ENCODE measurements around the gene HOXC6.

Gene HOXC6

DNA sequence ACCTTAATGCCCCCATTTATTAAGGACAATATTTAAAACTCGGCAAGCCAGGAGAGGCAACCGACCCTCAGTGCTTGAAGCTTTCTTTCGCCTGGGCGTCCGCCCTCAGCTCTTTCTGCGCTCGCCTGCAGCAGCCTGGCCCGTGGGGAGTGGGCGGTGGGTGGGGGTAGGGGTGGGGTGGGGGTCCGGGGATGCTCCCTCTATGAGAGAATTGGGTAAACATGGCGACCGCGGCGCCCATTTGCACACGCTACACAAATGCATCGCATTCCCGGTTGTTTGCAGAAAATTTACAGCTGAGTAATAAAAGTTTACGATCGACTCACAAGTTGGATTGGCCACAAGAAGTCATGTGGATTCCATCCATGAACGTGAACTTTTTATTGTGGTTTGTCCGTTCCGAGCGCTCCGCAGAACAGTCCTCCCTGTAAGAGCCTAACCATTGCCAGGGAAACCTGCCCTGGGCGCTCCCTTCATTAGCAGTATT, 11.7 kb upstream of the HOXC6 start:
- no peaks in the 10 kb centered on the region for H3K79me1 ChIP-seq (replicated peaks; ENCODE audit: low read length, poor library complexity, severe bottlenecking)
- peak overlapping the region; percentile 63 for H2BK15ac ChIP-seq (ENCODE audit: low read depth, poor library complexity, severe bottlenecking)
- H4K91ac ChIP-seq (ENCODE audit: low read length), result peak overlapping the region; percentile 95
- H3K27ac ChIP-seq (ENCODE audit: low read length, poor library complexity, severe bottlenecking), result peak overlapping the region; percentile 98
- no peak overlapping the region for H2BK12ac ChIP-seq (ENCODE audit: low read length in 2 of 2)
- peaks cover 26% of the 10 kb centered on the region for H3K4me1 ChIP-seq (ENCODE audit: control insufficient read depth, insufficient read depth, low read depth, low read length)
- H3K9me3 ChIP-seq (ENCODE audit: control insufficient read depth, low read length), result no peaks in the 10 kb centered on the region
- peak overlapping the region in 1 of 2 experiments; percentile 52 for H3K4ac ChIP-seq (ENCODE audit: low read depth in 1 of 2, low read length in 2 of 2)
- H2BK5ac ChIP-seq (ENCODE audit: low read depth, low read length, poor library complexity, severe bottlenecking), result peak overlapping the region; percentile 60
- peak overlapping the region; percentile 63 for H3K4me2 ChIP-seq (ENCODE audit: low read length, poor library complexity, severe bottlenecking)
- no peak overlapping the region for H3K14ac ChIP-seq (ENCODE audit: low read length in 2 of 2)
- under 1% methylated on average over 19 of the region's 25 CpGs for WGBS
- peak; percentile 93 for DNase-seq
- H3K23ac ChIP-seq (ENCODE audit: low read length in 2 of 2), result no peak overlapping the region
- no peak overlapping the region for H4K8ac ChIP-seq (ENCODE audit: low read length)
- no peaks in the 10 kb centered on the region for H3K27me3 ChIP-seq (ENCODE audit: control insufficient read depth in 1 of 2, insufficient read depth in 1 of 2, low read length in 2 of 2)
- no peak overlapping the region for H2AFZ ChIP-seq (ENCODE audit: low read depth, low read length)
- H2AK5ac ChIP-seq (ENCODE audit: low read length, severe bottlenecking), result no peak overlapping the region
- H3K18ac ChIP-seq (ENCODE audit: low read depth in 1 of 2, low read length in 2 of 2), result peak overlapping the region; percentile 5 to 91
- H3K4me3 ChIP-seq (ENCODE audit: insufficient read depth in 1 of 2, low read depth in 1 of 2, low read length in 2 of 2), result peak overlapping the region in 1 of 2 experiments; percentile 91
- no peaks in the 10 kb centered on the region for H3K36me3 ChIP-seq (ENCODE audit: control insufficient read depth in 1 of 2, insufficient read depth in 2 of 2, low read depth in 1 of 2, low read length in 2 of 2)
- peak overlapping the region; percentile 96 for H3K9ac ChIP-seq (ENCODE audit: low read length)
- H2BK120ac ChIP-seq (ENCODE audit: low read depth, low read length), result peak overlapping the region; percentile 45

GRCh38 chr12:54017027-54017788, 11.0 kb upstream of the HOXC6 start:
- peak overlapping the region; percentile 56 for H2BK120ac ChIP-seq (ENCODE audit: low read depth, low read length)
- H3K9ac ChIP-seq (ENCODE audit: low read length), result peak overlapping the region; percentile 96
- peak overlapping the region; percentile 98 for H3K27ac ChIP-seq (ENCODE audit: low read length, poor library complexity, severe bottlenecking)
- H3K27me3 ChIP-seq (ENCODE audit: control insufficient read depth in 1 of 2, insufficient read depth in 1 of 2, low read length in 2 of 2), result no peaks in the 10 kb centered on the region
- H3K4ac ChIP-seq (ENCODE audit: low read depth in 1 of 2, low read length in 2 of 2), result peak overlapping the region; percentile 68 to 88
- H3K36me3 ChIP-seq (ENCODE audit: control insufficient read depth in 1 of 2, insufficient read depth in 2 of 2, low read depth in 1 of 2, low read length in 2 of 2), result no peaks in the 10 kb centered on the region
- H4K8ac ChIP-seq (ENCODE audit: low read length), result peak overlapping the region; percentile 66
- H2AFZ ChIP-seq (ENCODE audit: low read depth, low read length), result no peak overlapping the region
- peak overlapping the region; percentile 19 for H2BK15ac ChIP-seq (ENCODE audit: low read depth, poor library complexity, severe bottlenecking)
- peak overlapping the region; percentile 54 to 91 for H3K4me3 ChIP-seq (ENCODE audit: insufficient read depth in 1 of 2, low read depth in 1 of 2, low read length in 2 of 2)
- H3K9me3 ChIP-seq (ENCODE audit: control insufficient read depth, low read length), result no peaks in the 10 kb centered on the region
- under 1% methylated on average over 20 of the region's 24 CpGs for WGBS
- H3K14ac ChIP-seq (ENCODE audit: low read length in 2 of 2), result no peak overlapping the region
- peak overlapping the region; percentile 75 for H4K91ac ChIP-seq (ENCODE audit: low read length)
- peak overlapping the region; percentile 49 for H2AK5ac ChIP-seq (ENCODE audit: low read length, severe bottlenecking)
- peaks cover 30% of the 10 kb centered on the region for H3K4me1 ChIP-seq (ENCODE audit: control insufficient read depth, insufficient read depth, low read depth, low read length)
- H2BK12ac ChIP-seq (ENCODE audit: low read length in 2 of 2), result peak overlapping the region in 1 of 2 experiments; percentile 12
- peak overlapping the region; percentile 49 for H3K4me2 ChIP-seq (ENCODE audit: low read length, poor library complexity, severe bottlenecking)
- H3K23ac ChIP-seq (ENCODE audit: low read length in 2 of 2), result no peak overlapping the region
- DNase-seq, result peak; percentile 80
- no peaks in the 10 kb centered on the region for H3K79me1 ChIP-seq (replicated peaks; ENCODE audit: low read length, poor library complexity, severe bottlenecking)
- peak overlapping the region; percentile 34 to 73 for H3K18ac ChIP-seq (ENCODE audit: low read depth in 1 of 2, low read length in 2 of 2)
- peak overlapping the region; percentile 90 for H2BK5ac ChIP-seq (ENCODE audit: low read depth, low read length, poor library complexity, severe bottlenecking)

DNA sequence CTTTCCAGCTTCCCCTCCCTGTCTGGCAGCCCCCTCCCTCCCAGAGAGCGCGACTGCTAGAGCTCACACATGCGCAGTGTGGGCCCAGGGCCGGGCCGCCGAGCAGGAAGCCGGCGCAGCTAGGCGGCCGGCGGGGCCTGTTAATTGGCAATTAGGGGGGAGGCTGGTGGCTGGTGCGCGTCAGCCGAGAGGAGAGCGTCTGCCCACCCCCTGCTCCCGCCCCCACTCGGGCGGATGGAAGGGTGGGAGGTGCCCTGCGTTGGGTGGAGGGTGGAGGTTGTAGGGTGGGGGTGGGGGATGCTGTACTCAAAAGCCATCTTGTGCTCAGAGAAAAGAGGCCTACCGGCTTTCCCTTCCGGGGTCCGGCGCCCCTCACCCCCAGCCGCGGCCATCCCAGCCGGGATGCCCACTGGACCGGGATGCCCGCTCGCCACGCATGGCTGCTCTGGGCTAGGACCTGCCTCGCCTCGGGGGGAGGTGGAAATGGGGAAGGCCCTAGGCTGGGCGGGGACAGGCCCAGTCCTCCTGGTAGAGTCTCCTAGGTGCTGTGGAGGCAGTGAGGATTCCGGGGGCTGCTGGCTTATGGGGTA, 10.3 kb upstream of the HOXC6 start:
- Histone ChIP-seq H3K36me3 (ENCODE audit: control insufficient read depth in 1 of 2, insufficient read depth in 2 of 2, low read depth in 1 of 2, low read length in 2 of 2) (no peaks in the 10 kb centered on the region), H3K14ac (ENCODE audit: low read length in 2 of 2) (peak overlapping the region in 1 of 2 experiments; percentile 75), H3K4ac (ENCODE audit: low read depth in 1 of 2, low read length in 2 of 2) (peak overlapping the region; percentile 87 to 99), H2BK12ac (ENCODE audit: low read length in 2 of 2) (peak overlapping the region in 1 of 2 experiments; percentile 69), H2BK15ac (ENCODE audit: low read depth, poor library complexity, severe bottlenecking) (peak overlapping the region; percentile 92), H3K4me1 (ENCODE audit: control insufficient read depth, insufficient read depth, low read depth, low read length) (peaks cover 29% of the 10 kb centered on the region), H3K4me2 (ENCODE audit: low read length, poor library complexity, severe bottlenecking) (peak overlapping the region; percentile 93), H3K9me3 (ENCODE audit: control insufficient read depth, low read length) (no peaks in the 10 kb centered on the region), H4K91ac (ENCODE audit: low read length) (peak overlapping the region; percentile 100), H2AK5ac (ENCODE audit: low read length, severe bottlenecking) (peak overlapping the region; percentile 3), H2BK5ac (ENCODE audit: low read depth, low read length, poor library complexity, severe bottlenecking) (peak overlapping the region; percentile 60), H3K4me3 (ENCODE audit: insufficient read depth in 1 of 2, low read depth in 1 of 2, low read length in 2 of 2) (peak overlapping the region; percentile 54 to 91), H3K23ac (ENCODE audit: low read length in 2 of 2) (peak overlapping the region; percentile 56 to 63), H2BK120ac (ENCODE audit: low read depth, low read length) (peak overlapping the region; percentile 96), H3K18ac (ENCODE audit: low read depth in 1 of 2, low read length in 2 of 2) (peak overlapping the region; percentile 99), H3K79me1 (replicated peaks; ENCODE audit: low read length, poor library complexity, severe bottlenecking) (no peaks in the 10 kb centered on the region), H3K27ac (ENCODE audit: low read length, poor library complexity, severe bottlenecking) (peak overlapping the region; percentile 98), H4K8ac (ENCODE audit: low read length) (peak overlapping the region; percentile 90), H2AFZ (ENCODE audit: low read depth, low read length) (peak overlapping the region; percentile 3), H3K9ac (ENCODE audit: low read length) (peak overlapping the region; percentile 96), H3K27me3 (ENCODE audit: control insufficient read depth in 1 of 2, insufficient read depth in 1 of 2, low read length in 2 of 2) (no peaks in the 10 kb centered on the region)
- WGBS, result 2% methylated on average over 32 of the region's 34 CpGs
- peak; percentile 96 for DNase-seq

- H3K18ac ChIP-seq (ENCODE audit: low read depth in 1 of 2, low read length in 2 of 2), result peak overlapping the region; percentile 99
- H3K9me3 ChIP-seq (ENCODE audit: control insufficient read depth, low read length), result no peaks in the 10 kb centered on the region
- peak overlapping the region; percentile 90 for H2BK5ac ChIP-seq (ENCODE audit: low read depth, low read length, poor library complexity, severe bottlenecking)
- peak overlapping the region; percentile 54 to 91 for H3K4me3 ChIP-seq (ENCODE audit: insufficient read depth in 1 of 2, low read depth in 1 of 2, low read length in 2 of 2)
- H3K36me3 ChIP-seq (ENCODE audit: control insufficient read depth in 1 of 2, insufficient read depth in 2 of 2, low read depth in 1 of 2, low read length in 2 of 2), result no peaks in the 10 kb centered on the region
- no peaks in the 10 kb centered on the region for H3K79me1 ChIP-seq (replicated peaks; ENCODE audit: low read length, poor library complexity, severe bottlenecking)
- WGBS, result 3% methylated on average over 9 of the region's 29 CpGs
- peak overlapping the region; percentile 96 for H3K9ac ChIP-seq (ENCODE audit: low read length)
- peak overlapping the region; percentile 90 for H4K8ac ChIP-seq (ENCODE audit: low read length)
- H2BK12ac ChIP-seq (ENCODE audit: low read length in 2 of 2), result peak overlapping the region; percentile 50 to 69
- peak overlapping the region; percentile 93 for H3K4me2 ChIP-seq (ENCODE audit: low read length, poor library complexity, severe bottlenecking)
- H3K4ac ChIP-seq (ENCODE audit: low read depth in 1 of 2, low read length in 2 of 2), result peak overlapping the region; percentile 87 to 99
- peak overlapping the region; percentile 100 for H4K91ac ChIP-seq (ENCODE audit: low read length)
- H2AK5ac ChIP-seq (ENCODE audit: low read length, severe bottlenecking), result peak overlapping the region; percentile 3
- H2AFZ ChIP-seq (ENCODE audit: low read depth, low read length), result peak overlapping the region; percentile 3
- H3K23ac ChIP-seq (ENCODE audit: low read length in 2 of 2), result peak overlapping the region; percentile 56 to 97
- peak overlapping the region; percentile 93 for H3K27ac ChIP-seq (ENCODE audit: low read length, poor library complexity, severe bottlenecking)
- H3K27me3 ChIP-seq (ENCODE audit: control insufficient read depth in 1 of 2, insufficient read depth in 1 of 2, low read length in 2 of 2), result no peaks in the 10 kb centered on the region
- H3K4me1 ChIP-seq (ENCODE audit: control insufficient read depth, insufficient read depth, low read depth, low read length), result peaks cover 27% of the 10 kb centered on the region
- peak; percentile 68 for DNase-seq
- peak overlapping the region in 1 of 2 experiments; percentile 75 for H3K14ac ChIP-seq (ENCODE audit: low read length in 2 of 2)
- peak overlapping the region; percentile 100 for H2BK120ac ChIP-seq (ENCODE audit: low read depth, low read length)
- H2BK15ac ChIP-seq (ENCODE audit: low read depth, poor library complexity, severe bottlenecking), result peak overlapping the region; percentile 92
Observed at GRCh38 chr12:54018468-54018984, 9.7 kb upstream of the HOXC6 start.

Data from mesenchymal stem cell (in vitro differentiated cells and primary cell).